ENCODE measurements around the gene MTO1. TPM values are rescaled to one million over a fixed set of nuclear protein-coding genes. Genes with fewer than 3 reads are reported as not detected.
A peak's percentile ranks its signal among the peaks of the same experiment; 100 is the strongest.

The MTO1 gene
- polyA plus RNA-seq, 1 of the 3 experiments (the other 2 are of a cell fraction): 11.4 TPM

DNA sequence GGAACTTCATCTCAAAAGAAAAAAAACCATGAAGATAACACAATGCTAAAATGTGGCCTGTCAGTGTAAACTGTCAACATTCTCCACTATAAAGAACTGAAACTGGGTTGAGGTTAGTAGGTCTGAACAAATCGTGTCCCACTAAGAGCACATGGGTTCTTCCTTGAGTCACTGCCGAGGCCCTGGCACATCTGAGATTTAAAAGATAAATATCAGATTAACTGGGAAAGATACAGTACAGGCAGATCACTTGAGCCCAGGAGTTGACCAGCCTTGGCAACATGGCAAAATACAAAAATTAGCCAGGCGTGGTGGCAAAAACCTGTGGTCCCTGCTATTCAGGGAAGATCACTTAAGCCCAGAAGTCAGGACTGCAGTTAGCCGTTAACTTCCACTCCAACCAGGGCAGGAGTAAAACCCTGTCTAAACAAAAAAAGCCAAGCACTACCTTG is 53.7 kb downstream of the MTO1 start:
- Histone ChIP-seq H3K79me2 (ENCODE audit: insufficient read depth) (peaks cover 40% of the 10 kb centered on the region), H3K4me2 (peak overlapping the region; percentile 29; the same call in 1 of the 2 replicates), H3K27me3 (ENCODE audit: insufficient read depth) (no peaks in the 10 kb centered on the region), H3K36me3 (replicated peaks in 1 of 2; ENCODE audit: control insufficient read depth in 1 of 2, insufficient read depth in 2 of 2, low read length in 1 of 2) (peaks cover 47 to 53% of the 10 kb centered on the region in 2 experiments), H3K27ac (ENCODE audit: low read depth in 2 of 2, low read length in 1 of 2) (peak overlapping the region; percentile 43 to 97), H4K20me1 (ENCODE audit: insufficient read depth) (peaks cover 71% of the 10 kb centered on the region), H3K9me2 (no peaks in the 10 kb centered on the region), H3K9me3 (no peaks in the 10 kb centered on the region), H3K4me1 (ENCODE audit: control insufficient read depth in 1 of 2, insufficient read depth in 2 of 2, low read depth in 1 of 2, low read length in 1 of 2) (peaks cover 14 to 16% of the 10 kb centered on the region in 2 experiments; a peak in 3 of 4 replicates), H3K9ac (peak overlapping the region; percentile 4; the same call in 1 of the 2 replicates), H3F3A (replicated peaks; ENCODE audit: insufficient read depth) (peaks cover 82% of the 10 kb centered on the region), H3K4me3 (ENCODE audit: low read depth in 2 of 2, low read length in 1 of 2) (no peak overlapping the region; a peak in 1 of 4 replicates), H2AFZ (ENCODE audit: low read depth) (no peak overlapping the region)
- TF ChIP-seq JUND (IDR thresholded peaks at IDR 0.05) (peak; percentile 4; the same call in 1 of the 2 replicates), CHD2 (IDR thresholded peaks at IDR 0.05; ENCODE audit: low read length, partially characterized antibody) (no peak), MXI1 (IDR thresholded peaks at IDR 0.05; ENCODE audit: low read depth, low read length) (no peak), FOXJ3 (CRISPR knock-in tag; IDR thresholded peaks at IDR 0.05) (no peak)
- TF ChIP-seq, protein P1, sequence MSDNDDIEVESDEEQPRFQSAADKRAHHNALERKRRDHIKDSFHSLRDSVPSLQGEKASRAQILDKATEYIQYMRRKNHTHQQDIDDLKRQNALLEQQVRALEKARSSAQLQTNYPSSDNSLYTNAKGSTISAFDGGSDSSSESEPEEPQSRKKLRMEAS (IDR thresholded peaks at IDR 0.05; ENCODE audit: low read depth): no peak
- ChIA-PET CTCF (interaction anchor here (0.6 to 3.0 kb wide), 13 partner anchors 15 to 138 kb away, joined by 3 to 22 read pairs (median 4); partner anchors contain the start of genes MTO1 and SLC17A5), POLR2A (interaction anchor here (1.1 to 3.1 kb wide), 2 partner anchors 14 to 43 kb away, joined by 3 to 11 read pairs; no protein-coding TSS in a partner anchor)
- DNase-seq: no peak
- 59% methylated on average over 4 of the region's 4 CpGs for WGBS (ENCODE audit: low lambda C conversion rate)

DNA sequence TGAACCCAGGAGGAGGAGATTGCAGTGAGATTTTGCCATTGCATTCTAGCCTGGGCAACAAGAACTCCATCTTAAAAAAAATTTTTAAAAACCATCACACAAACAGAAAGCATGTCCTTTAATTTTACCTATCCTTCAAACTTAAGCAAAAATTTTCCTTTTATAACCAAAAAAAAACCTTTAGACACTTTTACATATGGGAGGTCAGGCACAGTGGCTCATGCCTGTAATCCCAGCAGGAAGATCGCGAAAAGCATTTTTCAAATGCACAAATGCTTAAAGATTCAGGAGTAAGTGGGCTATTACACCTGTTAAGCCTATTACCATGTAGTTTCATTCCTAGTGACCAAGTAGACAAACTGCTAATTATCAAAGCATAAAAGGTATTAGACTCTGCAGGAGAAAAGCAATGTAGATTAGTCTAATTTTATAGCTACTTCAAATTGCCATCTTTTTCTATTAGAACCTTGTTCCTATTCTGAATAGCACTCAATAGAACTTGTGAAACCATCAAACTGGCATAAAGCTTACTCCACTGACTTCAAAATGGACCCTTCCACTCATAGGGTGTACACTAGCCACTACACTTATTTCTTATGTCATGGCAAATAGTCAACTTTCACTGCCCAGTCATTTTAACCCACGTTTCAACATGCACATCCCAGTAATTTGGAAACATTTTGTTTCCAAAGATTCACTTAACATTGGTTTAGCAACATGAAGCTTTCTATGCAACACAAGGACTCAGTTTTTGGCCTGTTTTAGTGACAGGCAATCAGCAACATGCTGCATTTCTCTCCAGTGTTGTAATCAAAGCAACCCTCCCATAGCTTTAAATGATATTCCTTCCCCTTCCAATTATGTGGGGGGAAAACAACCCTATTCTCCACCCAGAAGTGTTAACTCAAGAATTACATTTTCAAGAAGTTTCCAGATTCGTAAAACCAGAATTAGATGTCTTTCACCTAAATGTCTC is 55.3 kb downstream of the MTO1 start:
- Histone ChIP-seq H3K27me3 (ENCODE audit: insufficient read depth) (no peaks in the 10 kb centered on the region), H3K9me2 (no peaks in the 10 kb centered on the region), H4K20me1 (ENCODE audit: insufficient read depth) (peaks cover 76% of the 10 kb centered on the region), H3K4me2 (peak overlapping the region; percentile 66), H3K4me3 (ENCODE audit: low read depth in 2 of 2, low read length in 1 of 2) (peak overlapping the region; percentile 25 to 95), H3K79me2 (ENCODE audit: insufficient read depth) (peaks cover 47% of the 10 kb centered on the region), H2AFZ (ENCODE audit: low read depth) (no peak overlapping the region), H3K9ac (peak overlapping the region; percentile 55), H3K9me3 (no peaks in the 10 kb centered on the region), H3K36me3 (replicated peaks in 1 of 2; ENCODE audit: control insufficient read depth in 1 of 2, insufficient read depth in 2 of 2, low read length in 1 of 2) (peaks cover 47 to 56% of the 10 kb centered on the region in 2 experiments), H3K27ac (ENCODE audit: low read depth in 2 of 2, low read length in 1 of 2) (peak overlapping the region; percentile 43 to 97; a peak in 3 of 4 replicates), H3K4me1 (ENCODE audit: control insufficient read depth in 1 of 2, insufficient read depth in 2 of 2, low read depth in 1 of 2, low read length in 1 of 2) (peaks cover 14 to 16% of the 10 kb centered on the region in 2 experiments; a peak in 3 of 4 replicates), H3F3A (replicated peaks; ENCODE audit: insufficient read depth) (peaks cover 77% of the 10 kb centered on the region)
- no peak; the same call in 1 of the 2 replicates for TF ChIP-seq JUND (IDR thresholded peaks at IDR 0.05)
- peak; percentile 70 for TF ChIP-seq POLR2AphosphoS5 (IDR thresholded peaks at IDR 0.05; ENCODE audit: low read depth, low read length)
- ChIA-PET POLR2A (no interaction called here), CTCF (interaction anchor here (1.1 to 2.3 kb wide), 3 partner anchors 94 to 136 kb away, joined by 3 to 14 read pairs (median 4); partner anchors contain the start of gene SLC17A5)
- DNase-seq: no peak
- 62% methylated on average over 4 of the region's 4 CpGs for WGBS (ENCODE audit: low lambda C conversion rate)
